GM06990 (cell line): ENCODE measurements around the gene ST6GALNAC4.
"Not testable (repeated sequence)": the region's sequence is repeated elsewhere in the genome, so short reads cannot be mapped to it uniquely, and the experiment has no call there.

ENCODE experiments used
- DNase-seq: peaks from one replicate; pipeline ENCODE4 v3.0.0-alpha.2; 2011; ENCODE audit not compliant: insufficient read length; ENCODE audit errors: extremely low read depth
- H3K27me3 ChIP-seq: replicated peaks from 2 replicates; pipeline ENCODE4 v1.6.0; 2011; ENCODE audit warnings: low read length; ENCODE audit not compliant: control insufficient read depth, insufficient read depth
- H3K36me3 ChIP-seq: 2 replicates; pipeline ENCODE4 v1.5.1; 2011; ENCODE audit warnings: low read length; ENCODE audit not compliant: control insufficient read depth, insufficient read depth
- H3K4me3 ChIP-seq: replicated peaks from 2 replicates; pipeline ENCODE4 v1.5.1; 2011; ENCODE audit warnings: low read depth, mild to moderate bottlenecking, control low read depth, low read length
- TF ChIP-seq, protein P1 (sequence below): IDR thresholded peaks from 2 replicates; pipeline ENCODE4 v1.5.1; 2011; ENCODE audit warnings: low read length, control low read depth, mild to moderate bottlenecking, inconsistent platforms; ENCODE audit not compliant: insufficient read depth, poor library complexity, severe bottlenecking

Gene ST6GALNAC4

DNA sequence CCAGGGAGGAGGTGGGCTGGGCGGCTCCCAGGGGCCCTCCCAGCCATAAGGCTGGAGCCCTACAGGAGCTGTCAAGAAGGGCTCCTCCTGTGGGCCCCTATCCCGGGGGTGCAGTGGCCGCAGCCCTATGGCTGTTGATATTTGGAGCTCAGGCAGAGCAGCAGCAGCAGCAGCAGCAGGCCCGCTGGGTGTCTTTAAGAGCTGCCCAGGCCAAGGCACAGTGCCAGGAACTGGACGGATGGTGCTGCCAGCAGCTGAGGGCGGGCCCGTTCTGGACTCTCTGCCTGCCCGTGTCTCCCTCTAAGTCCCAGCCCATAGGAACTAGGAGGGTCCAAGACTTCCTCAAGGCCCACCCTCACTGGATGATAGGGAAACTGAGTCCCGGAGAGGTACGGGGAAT, 43.0 kb downstream of the ST6GALNAC4 start:
- Histone ChIP-seq H3K27me3 (no peaks in the 10 kb centered on the region), H3K4me3 (no peak overlapping the region), H3K36me3 (no peaks in the 10 kb centered on the region)
- no peak for DNase-seq
- TF ChIP-seq, protein P1, sequence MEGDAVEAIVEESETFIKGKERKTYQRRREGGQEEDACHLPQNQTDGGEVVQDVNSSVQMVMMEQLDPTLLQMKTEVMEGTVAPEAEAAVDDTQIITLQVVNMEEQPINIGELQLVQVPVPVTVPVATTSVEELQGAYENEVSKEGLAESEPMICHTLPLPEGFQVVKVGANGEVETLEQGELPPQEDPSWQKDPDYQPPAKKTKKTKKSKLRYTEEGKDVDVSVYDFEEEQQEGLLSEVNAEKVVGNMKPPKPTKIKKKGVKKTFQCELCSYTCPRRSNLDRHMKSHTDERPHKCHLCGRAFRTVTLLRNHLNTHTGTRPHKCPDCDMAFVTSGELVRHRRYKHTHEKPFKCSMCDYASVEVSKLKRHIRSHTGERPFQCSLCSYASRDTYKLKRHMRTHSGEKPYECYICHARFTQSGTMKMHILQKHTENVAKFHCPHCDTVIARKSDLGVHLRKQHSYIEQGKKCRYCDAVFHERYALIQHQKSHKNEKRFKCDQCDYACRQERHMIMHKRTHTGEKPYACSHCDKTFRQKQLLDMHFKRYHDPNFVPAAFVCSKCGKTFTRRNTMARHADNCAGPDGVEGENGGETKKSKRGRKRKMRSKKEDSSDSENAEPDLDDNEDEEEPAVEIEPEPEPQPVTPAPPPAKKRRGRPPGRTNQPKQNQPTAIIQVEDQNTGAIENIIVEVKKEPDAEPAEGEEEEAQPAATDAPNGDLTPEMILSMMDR = no peak

DNA sequence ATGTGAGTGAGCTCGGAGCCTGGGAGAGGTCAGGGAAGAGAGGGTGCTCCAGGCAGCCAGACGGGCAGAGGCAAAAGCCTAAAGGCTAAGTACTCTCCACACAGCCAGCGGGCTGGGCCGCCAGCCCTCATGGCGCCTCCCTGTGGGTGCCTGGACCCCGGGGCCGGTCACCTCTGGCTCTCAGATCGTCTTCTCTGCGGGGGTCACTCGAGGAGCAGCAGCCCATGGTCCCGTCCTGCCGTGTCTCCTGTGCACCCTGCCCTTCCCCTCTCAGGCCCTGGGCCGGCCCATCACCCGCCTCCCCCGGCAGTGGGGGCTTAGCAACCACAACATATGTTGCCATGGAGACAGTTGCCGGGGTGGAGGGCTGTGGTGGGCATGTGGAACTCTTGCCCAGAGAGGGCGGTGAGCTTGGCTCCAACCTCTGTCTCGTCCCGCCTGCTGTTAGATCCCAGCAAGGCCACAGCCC, 43.6 kb downstream of the ST6GALNAC4 start:
- DNase-seq = no peak
- no peaks in the 10 kb centered on the region for H3K27me3 ChIP-seq
- TF ChIP-seq, protein P1 = no peak
- H3K36me3 ChIP-seq = no peaks in the 10 kb centered on the region
- no peak overlapping the region for H3K4me3 ChIP-seq

DNA sequence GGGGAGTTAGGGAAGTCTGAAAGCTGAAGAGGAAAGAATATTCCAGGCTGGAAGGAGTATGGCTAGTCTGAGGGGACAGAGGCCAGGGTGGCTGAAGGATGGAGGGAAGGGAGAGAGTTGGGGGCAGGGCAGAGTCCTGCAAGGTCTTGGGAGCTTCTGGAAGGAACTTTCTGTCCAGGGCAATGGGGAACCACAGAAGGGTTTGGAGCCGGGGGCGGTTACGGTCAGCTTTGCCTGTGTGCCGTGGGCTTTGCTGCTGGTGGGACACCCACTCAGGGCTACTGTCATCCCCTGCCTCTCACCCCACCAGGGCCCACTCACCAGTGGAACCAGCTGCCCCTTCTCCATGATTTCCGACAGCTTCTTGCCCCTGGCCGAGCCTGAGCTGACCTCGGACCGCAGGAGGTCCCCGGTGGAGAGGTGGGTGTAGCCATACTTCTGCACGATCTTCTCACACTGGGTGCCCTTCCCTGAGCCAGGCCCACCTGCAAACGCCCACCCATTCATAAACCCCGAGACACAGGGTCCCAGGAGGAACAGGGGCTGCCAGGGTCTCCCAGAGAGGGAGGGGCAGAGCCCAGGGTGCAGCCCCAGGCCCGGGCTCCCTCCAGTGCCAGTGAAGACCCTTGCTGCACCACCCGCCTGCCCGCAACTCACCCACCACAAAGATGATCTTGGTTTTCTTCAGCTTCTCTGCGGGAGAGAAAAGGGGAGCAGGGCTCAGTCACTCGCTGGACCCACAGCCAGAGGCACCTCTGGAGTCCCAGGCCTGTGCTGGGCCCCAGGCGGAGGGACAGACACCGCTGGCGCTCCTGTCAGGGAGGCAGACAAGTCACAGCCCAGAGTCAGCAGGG, 44.2 kb downstream of the ST6GALNAC4 start:
- TF ChIP-seq, protein P1 = no peak
- no peak overlapping the region for H3K4me3 ChIP-seq
- H3K36me3 ChIP-seq = no peaks in the 10 kb centered on the region
- no peak for DNase-seq
- H3K27me3 ChIP-seq = no peaks in the 10 kb centered on the region

DNA sequence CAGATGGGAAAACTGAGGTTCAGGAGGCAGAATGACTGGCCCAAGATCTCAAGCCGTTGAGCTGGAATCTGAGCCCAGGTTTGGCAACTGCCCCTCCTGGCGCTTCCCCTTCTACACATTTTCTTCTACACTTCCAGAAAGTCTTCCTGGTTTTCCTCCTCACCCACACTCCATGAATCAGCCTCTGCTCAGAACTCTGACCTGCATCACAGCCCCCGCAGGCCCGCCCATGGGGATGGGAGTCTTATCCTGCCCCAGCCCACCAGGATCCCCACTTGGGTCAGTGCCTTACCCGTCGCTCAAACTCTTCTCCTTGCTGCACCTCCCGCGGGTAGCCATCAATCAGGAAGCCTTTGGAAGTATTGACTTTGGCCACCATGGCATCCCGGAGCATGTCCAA, 45.3 kb downstream of the ST6GALNAC4 start:
- H3K36me3 ChIP-seq = no peaks in the 10 kb centered on the region
- TF ChIP-seq, protein P1 = no peak

GRCh38 chr9:127870887-127871286, 46.0 kb downstream of the ST6GALNAC4 start:
- no peak for DNase-seq
- no peaks in the 10 kb centered on the region for H3K36me3 ChIP-seq
- no peak overlapping the region for H3K4me3 ChIP-seq
- no peaks in the 10 kb centered on the region for H3K27me3 ChIP-seq
- TF ChIP-seq, protein P1 = no peak

More for the DNA sequence above, 45.3 kb downstream of the ST6GALNAC4 start:
- Histone ChIP-seq H3K4me3 (no peak overlapping the region), H3K27me3 (no peaks in the 10 kb centered on the region)
- no peak for DNase-seq

GRCh38 chr9:127870153-127870491, 46.7 kb downstream of the ST6GALNAC4 start:
- not testable (repeated sequence) for H3K27me3 ChIP-seq, H3K4me3 ChIP-seq, DNase-seq, H3K36me3 ChIP-seq
